NCI-H1092 (cell line): Measurements from ENCODE around the gene FMNL3.

ENCODE experiments used
- DNase-seq: peaks from one replicate; lab custom pipeline; 2025; lab: John Stamatoyannopoulos, UW

FMNL3 gene

DNA sequence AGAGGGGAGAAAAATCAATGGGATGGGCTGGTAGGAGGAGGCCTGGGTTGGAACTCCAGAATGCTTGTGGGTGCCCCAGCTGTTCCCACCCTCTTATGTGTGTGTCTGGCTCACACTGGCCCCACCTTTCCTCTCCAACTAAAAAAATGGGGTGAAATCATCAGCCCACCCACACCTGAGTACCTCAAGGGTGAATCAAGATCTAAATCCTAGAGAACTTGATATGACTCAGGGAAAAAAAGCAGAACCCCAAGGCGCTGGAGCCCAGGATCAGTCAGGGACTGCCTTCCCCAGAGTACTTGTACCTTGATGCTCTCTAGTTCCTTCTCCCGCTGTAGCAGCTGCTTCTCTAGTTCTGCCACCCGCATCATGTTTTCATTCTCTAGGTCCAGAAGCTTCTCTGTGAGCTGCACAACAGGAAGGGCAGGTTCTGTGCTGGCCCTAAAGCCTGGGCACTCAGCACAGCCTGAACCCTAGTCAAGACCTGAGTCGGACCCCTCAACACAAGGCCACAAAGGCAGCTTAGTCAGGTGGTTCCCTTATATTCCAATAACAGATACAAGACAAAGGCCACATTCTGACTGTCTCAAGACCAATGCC lies 54.2 kb downstream of the FMNL3 start:
- no peak for DNase-seq

DNA sequence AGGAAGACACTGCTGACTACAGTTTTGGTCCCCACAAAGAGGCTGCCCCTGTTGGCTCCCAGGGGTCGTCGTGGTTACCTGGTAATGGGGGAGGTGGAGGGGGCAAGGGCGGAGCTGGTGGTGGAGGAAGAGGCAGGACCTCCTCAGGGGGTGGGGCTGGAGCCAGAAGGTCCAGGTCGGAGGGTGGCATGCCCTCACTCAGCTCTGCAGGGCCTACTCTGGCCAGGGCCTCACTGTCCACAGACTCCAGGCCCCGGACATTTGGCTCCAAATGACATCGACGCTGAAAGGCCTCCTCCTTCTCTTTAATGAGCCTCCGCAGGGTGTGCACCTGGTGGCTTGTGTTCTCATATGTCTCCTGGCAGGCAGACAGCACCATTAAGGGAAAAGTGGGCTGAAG lies 55.4 kb downstream of the FMNL3 start:
- peak; percentile 22 for DNase-seq

DNA sequence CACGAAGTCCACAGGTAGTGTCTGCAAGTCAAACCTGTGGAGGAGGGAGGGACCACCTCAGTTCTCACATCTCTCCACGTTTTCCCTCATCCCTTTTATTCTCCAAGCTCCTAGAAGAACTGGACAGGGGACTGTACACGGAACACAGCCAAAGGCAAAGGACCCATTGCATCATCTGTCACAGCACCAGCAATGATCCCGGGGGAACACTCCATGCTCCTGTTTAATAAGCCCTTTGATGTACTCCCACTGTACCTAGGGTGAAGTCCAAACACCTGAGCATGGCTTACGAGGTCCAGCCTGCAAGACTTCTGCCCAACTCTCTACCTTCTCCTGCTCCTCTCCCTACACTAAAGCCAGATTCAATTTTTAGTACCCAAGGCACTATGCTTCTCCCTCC lies 57.3 kb downstream of the FMNL3 start:
- DNase-seq = no peak

DNA sequence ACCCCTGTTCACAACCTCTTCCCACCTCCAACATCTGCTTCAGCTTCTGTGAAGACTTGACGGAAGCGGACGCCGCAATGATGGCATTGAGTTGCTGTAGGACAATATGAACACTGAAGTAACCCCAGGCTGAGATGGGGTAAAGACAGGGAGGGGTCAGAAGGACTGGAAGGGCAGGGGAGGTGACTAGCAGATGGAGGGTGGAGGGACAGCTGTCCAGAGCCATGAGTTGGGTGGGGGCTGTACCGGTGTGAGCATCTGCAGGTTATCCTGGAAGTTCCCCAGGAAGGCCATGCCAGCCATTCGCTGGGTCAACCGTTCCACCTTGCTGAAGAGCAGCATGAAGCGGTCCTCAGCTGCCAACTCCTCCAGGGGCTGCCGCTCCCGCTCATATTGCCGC lies 57.8 kb downstream of the FMNL3 start:
- no peak for DNase-seq

DNA sequence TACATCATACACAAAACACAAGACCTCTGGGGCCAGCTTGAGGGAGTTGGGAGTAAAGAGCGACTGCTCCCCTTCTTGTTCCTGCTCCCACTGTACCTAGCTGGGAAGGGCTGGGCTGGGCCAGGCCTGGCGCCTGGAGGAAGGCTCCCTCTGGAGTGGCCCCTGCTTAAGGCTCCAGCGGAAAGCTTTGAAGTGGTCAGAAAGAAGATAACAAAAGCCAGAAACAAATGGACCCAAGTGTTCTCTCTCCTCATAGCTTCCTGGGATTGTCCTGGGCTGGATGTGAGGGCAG lies 58.5 kb downstream of the FMNL3 start:
- no peak for DNase-seq

DNA sequence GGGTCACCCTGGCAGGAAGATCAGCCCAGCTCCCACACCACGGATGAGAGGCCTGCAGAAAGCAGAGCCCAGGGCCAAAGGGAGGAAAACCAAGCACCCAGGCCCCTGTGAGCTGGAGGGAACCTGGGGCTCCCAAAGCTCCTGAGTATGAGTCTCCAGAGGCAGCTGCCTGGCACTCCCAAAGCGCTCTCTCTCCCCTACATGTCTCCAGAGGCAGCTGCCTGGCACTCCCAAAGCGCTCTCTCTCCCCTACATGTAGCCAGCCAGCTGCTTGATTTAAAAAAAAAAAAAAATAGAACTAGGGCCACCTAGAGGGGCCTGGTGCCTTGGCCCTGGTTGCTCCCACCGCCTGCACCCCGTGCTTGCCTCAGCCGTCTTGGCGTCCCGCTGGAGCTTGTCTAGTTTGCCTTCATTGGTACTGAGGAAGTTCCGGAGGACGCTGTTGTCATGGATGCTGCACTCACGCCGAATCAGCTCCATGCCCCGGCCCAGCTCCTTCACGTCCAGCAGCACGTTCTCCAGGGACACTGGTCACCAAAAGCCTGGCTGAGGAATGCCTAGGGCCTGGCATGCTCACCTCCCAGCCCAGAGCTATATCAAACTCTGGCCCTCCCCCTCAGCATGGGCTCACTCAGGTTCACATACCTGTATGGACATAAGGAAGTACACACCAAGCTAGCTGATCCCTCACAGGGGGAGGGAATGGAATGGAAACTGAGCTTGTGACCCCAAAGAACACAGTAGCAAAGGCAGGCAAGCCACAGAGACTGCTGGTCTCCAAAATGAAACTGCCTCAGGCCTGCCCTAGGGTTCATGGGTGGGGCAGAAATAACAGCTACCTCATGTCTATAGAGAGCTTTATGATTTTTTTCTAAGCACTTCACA lies 59.1 kb downstream of the FMNL3 start:
- DNase-seq = no peak

DNA sequence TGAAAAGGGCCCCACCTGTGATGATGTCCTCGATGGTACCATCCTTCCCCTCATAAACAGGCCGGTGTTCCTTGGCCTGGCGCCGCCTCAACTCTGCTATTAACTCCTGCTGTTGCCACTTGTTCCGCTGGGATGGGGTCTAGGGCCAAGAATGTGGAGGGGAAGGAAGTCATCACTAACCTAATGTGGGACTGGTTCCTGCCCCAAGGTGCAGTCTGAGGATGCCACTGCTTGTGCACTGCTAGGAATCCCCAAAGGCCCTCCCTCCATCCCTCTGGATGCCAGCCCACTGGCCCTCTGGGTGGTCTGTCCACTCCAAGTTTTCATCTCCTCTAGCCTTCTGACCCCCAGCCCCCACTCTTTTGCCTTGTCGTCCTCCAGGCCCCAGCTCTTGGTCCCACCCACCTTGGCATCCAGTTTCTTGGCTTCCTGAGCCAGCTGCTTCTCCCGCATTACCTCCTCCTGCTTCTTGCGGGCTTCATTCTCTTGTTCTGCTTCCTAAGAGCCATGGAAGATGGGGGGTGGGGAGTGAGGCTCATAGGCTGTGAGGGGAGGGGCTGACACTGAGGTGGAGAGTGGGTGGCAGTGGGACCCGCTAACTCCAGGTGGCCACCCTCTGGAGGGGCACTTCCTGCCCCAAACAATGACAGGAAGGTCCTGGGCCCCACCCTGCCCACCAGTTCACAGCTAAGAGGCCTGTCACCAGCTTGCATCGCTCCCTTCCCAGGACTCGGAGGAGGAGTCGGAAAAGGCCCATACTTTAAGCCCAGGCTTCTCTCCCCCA lies 60.1 kb downstream of the FMNL3 start:
- no peak for DNase-seq

DNA sequence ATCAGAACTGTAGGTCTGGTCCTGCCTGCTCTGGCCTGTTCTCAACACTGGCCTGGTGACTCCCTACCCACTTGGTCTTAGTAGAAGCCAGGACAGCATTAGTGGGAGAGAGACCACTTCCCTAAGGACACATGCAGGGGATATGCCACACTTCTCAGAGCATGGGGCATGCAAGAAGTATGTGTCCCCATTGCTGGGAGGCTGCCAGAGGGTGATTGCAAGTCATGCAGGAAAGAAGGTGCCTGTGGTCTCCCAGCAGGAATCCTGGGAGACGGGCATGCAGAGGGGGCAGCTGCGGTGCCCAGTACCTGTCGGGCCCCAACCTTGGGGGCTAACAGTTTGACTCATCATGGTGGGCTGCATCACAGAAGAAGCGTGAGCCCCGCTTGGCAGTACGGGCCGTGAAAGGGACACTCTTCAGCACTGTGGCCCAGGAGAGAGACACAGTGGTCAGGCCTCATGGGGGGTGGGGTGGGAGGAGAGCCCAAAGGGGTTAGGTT lies 60.8 kb downstream of the FMNL3 start:
- no peak for DNase-seq

DNA sequence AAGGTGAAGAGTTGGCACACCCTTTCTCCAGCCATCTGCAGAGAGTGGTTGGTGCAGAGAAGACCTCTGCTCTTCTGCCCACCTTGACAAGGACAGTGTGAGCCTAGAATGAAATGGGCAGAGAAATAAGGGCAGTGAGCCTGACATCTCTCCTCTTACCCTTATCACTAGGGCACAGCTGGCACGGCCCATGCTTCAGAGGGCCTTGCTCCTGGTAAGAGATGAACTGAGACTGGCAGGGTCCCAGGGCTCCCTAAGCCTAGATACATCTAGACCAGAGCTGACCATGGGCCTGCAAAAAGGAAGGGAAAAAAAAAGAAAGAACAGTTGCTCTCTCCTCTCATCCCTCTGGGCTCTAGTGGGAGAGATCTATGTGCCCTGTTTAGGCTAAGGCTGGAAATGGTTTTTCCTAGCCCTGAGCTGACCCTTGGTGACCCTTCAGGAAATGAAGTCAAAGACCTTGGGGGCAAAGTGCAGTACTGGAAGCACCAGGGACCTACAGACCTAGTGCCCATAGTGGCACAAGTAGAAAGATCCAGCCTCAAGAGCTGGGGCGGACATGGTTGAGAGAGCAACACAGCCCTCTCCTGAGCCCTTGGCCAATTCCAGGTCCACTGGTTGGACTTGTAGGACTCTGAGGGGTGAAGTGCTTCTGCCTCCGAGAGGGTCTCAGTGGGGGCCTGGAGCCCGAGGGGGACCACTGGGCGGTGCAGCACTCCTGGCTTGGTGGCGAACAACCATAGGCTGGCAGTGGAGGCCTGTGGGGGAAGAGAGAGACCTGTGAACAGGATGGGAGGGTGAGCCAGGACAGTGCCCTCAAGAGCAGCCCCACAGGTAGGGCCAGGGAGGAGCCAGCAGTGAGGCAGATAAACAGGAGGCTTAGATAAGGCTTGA lies 61.8 kb downstream of the FMNL3 start:
- DNase-seq = no peak

DNA sequence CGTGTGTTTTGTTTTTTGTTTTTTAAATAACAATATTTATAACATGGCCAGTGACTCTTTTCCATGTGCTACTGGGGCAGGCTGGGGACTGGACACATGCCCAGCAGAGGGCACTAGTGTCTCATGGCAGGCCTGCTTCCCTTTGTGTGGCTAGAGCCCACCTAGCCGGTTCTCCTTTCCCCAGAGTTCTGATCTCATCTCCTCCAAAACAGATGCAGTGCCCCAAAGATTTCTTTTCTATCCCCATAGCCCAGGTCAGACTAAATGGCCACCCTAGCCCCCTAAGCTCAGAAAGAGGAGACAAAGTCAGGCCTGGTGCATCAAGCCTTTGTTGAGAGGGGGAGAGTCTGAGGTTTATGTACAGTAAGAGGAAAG lies 62.6 kb downstream of the FMNL3 start:
- peak; percentile 61 for DNase-seq

DNA sequence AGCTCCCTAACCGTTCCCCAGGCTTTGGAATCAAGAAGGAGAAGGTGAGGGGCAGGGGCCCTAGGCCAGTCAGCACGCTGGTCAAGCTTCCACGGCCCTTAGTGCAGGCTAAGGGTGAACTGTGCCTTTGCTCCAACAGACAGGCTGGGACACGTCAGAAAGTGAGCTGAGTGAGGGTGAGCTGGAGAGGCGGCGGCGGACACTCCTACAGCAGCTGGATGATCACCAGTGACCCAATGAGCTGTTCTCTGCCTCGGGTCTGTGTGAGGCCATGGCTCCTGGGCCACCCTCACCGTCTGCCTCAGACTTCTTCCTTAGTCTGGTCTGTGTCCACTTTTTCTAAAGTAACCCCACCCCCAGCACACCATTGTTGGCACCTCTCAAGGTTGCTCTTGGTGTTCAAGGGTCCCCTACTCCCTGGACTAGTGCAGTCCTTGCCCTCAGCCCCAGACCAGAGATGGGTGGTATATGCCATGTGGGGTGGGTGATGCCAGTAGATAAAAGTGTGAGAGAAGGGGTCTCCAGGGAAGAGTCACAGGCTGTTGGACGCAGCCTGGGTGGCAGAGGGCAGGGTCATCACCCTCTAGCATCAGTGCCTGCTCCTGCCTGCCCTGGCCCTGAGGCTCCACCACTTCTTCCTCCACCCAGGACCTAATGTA lies 63.1 kb downstream of the FMNL3 start:
- DNase-seq = no peak

DNA sequence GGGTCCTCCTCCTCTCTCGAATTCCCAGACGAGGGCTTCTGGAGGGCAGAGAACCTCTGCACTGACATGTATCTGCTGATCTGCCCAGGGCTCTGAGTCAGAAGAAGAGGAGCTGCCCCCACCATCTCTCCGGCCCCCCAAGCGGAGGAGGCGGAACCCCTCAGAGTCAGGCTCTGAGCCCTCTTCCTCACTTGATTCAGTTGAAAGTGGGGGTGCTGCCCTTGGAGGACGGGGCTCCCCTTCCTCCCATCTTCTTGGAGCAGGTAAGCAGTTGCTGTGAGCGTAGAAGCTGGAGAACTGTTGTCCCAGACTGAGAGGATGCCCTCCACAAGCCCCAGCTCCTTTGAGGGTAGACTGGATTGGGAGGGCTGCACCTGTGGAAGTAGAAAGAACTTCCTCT lies 64.1 kb downstream of the FMNL3 start:
- DNase-seq = no peak

DNA sequence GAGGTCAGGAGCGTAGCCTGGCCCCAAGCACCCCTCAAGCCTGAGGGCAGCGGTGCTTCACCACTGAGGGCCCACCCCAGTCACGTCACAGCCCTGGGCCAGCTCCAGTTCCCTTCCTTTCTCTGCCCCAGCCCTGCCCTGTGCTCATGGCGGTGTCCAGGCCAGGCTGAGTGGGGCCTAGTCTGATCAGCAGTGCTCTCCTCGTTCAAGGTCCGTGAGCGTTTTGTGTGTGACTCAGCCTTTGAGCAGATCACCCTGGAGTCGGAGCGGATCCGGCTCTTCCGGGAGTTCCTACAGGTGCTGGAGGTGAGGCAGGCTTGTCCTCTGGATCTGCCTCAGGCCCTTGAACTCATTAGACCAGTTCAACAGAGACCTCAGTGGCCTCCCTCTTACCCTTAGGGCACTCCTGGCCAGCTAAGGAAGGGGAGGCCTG lies 64.8 kb downstream of the FMNL3 start:
- no peak for DNase-seq

DNA sequence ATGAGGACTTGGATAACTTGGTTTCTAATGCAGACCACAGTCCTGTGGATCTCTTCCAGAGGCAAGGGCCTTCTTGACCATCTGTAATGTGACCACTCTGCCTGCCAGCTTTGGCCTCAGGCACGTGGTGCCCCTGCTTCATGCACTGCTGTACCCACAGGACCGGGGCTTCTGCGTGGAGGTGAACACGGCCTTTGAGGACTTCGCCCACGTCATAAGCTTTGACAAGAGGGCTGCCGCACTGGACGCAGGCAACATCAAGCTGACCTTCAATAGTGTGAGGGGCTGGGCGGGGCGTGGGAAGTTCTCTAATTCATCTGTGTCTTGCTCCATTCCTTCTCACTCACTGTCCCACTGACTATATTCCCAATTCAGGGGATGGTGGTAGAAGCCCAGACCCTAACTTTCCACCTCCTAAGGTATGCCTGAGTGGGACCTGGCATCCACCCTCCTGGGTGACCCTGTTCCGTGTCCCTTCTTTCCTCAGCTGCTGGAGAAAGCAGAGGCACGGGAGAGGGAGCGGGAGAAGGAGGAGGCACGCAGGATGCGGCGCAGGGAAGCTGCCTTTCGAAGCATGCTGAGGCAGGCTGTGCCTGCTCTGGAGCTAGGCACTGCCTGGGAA lies 65.3 kb downstream of the FMNL3 start:
- no peak for DNase-seq

DNA sequence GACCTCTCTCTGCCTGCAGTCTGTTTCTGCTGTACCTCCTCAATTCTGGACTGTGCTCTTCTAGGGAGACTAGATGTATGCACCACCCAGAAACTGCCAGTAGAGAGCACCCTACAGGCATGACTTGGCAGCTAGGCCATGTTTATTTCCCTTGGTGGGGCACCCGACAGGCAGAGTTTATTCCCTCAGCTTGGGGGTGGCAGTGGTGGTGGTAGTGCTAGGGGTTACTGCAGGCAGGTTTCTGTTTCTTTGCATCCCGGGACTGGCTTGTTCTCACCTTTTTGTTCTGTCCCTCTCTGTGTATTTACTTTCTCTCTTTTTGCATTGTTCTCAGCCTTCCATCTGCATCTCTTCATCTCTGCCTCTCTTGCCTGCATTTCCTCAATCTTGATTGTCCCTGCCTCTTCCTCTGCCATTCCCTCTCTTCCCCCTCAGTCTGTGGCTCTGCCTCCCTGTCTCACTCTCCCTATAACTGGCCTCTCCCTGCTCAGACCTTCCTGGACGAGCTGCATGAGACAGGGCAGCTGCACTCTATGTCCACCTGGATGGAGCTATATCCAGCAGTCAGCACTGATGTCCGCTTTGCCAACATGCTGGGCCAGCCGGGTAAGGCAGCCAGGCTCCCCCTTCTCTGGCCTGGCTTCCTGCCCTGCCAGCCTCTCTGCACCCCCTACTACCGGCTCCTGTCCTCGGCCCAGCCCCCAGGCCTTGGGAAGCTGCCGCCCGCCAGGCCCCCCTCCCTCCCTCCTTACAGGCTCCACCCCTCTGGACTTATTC lies 70.0 kb downstream of the FMNL3 start:
- DNase-seq = peak; percentile 6

DNA sequence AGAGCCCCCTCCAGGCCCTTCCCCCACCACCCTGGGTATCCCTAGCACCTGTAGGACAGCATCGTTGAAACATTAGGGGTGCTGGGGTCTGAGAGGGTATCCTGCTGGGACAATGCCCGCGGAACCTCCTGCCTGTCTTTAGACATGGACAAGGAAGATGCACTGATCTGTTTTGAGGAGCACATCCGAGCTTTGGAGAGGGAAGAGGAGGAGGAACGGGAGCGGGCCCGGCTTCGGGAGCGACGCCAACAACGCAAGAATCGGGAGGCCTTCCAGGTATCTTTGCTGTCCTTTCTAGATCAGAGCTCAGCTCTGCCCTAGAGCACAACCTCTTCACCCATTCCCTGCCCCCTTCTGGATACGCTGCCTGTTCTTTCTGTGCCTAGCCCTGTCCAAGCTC lies 70.6 kb downstream of the FMNL3 start:
- no peak for DNase-seq

DNA sequence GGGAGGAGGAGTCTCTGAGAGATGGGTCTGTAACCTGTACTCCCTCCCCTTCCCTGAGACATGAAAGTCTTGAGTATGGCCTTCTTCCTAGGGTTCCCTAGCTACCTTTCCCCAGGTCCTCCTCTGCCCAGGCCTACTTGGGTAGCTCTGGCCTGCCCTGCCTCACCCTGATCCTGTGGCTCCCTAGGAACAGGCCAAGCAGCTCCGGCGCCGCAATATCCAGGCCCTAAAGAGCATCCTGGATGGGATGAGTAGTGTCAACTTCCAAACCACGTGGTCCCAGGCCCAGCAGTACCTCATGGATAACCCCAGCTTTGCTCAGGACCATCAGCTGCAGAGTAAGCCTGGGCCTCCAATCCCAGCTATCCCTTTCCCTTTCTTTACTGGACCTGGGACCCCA lies 71.5 kb downstream of the FMNL3 start:
- no peak for DNase-seq

DNA sequence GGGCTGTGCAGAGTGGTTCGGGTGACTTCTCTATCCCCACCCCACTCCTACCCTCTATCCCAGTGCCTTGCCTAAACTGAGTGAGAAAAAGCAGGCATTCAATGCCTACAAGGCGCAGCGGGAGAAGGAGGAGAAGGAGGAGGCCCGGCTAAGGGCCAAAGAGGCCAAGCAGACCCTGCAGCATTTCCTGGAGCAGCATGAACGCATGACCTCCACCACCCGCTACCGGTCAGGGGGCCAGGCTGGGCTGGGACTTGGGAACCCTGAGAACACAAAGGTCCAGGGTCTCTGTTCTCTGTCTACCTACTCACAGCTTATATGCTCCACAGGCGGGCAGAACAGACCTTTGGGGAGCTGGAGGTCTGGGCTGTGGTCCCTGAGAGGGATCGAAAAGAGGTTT lies 72.2 kb downstream of the FMNL3 start:
- no peak for DNase-seq

DNA sequence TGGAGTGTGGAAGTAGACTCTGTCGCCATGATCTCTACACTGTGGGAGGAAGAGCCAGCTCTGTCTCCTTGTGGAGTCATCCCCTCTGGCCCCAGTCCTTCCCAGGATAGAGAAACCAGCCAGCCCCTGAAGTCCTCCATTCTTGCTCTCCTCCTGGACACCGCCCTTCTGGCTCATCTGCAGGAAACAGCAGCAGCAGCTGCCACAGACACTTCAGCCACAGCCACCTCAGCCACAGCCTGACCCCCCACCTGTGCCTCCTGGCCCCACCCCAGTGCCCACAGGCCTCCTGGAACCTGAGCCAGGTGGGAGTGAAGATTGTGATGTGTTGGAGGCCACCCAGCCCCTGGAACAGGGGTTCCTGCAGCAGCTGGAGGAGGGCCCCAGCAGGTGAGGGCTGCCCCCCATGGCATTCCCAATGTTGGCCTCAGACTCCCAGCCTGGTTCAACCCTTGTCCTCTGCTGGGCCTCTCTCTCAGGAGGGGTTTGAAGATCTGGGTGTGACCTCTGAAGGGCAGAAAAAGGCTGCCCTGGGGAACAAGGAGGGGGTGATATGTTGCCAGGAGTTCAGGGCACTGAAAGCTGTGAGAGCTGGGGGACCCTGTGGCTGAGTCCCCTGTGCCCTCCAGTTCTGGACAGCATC lies 73.4 kb downstream of the FMNL3 start:
- DNase-seq = no peak
